Stimulated activated CD4-positive, alpha-beta T cell treated with anti-CD3 and anti-CD28 coated beads, Interleukin-4, amount 100 ng/mL, for 24 hours (primary cell): Measurements from ENCODE around the gene GGNBP2.
A peak's percentile ranks its signal among the peaks of the same experiment; 100 is the strongest.
"Not testable (repeated sequence)": the region's sequence is repeated elsewhere in the genome, so short reads cannot be mapped to it uniquely, and the experiment has no call there.

Experiments used
- DNase-seq: peaks from one replicate; pipeline ENCODE4 v3.0.0-alpha.2; 2020

Gene GGNBP2

GRCh38 chr17:36544307-36545076 is at the start of gene GGNBP2:
GGNBP2 (plus strand) TSS chr17:36544919; CDS start chr17:36545725, 806 bp downstream.
- peak; percentile 95 for DNase-seq

GRCh38 chr17:36495076-36495578 is 49.6 kb upstream of the GGNBP2 start:
- no peak for DNase-seq

GRCh38 chr17:36496018-36496789 is 48.5 kb upstream of the GGNBP2 start:
- DNase-seq: no peak

- no peak for DNase-seq
Observed at GRCh38 chr17:36498155-36498554, 46.6 kb upstream of the GGNBP2 start.

- no peak for DNase-seq
Observed at GRCh38 chr17:36498560-36499300, 46.0 kb upstream of the GGNBP2 start.

GRCh38 chr17:36500745-36501225 is 43.9 kb upstream of the GGNBP2 start:
- no peak for DNase-seq

GRCh38 chr17:36501351-36501750 is 43.4 kb upstream of the GGNBP2 start:
- DNase-seq: no peak

GRCh38 chr17:36501963-36502362 is 42.8 kb upstream of the GGNBP2 start:
- DNase-seq: no peak

GRCh38 chr17:36503456-36504155 is 41.1 kb upstream of the GGNBP2 start:
- no peak for DNase-seq

GRCh38 chr17:36504156-36504545 is 40.6 kb upstream of the GGNBP2 start:
- DNase-seq: no peak

- DNase-seq: no peak
Observed at GRCh38 chr17:36505171-36505570, 39.5 kb upstream of the GGNBP2 start.

- DNase-seq: no peak
Observed at GRCh38 chr17:36506249-36506826, 38.4 kb upstream of the GGNBP2 start.

- DNase-seq: no peak
Observed at GRCh38 chr17:36506831-36507230, 37.9 kb upstream of the GGNBP2 start.

GRCh38 chr17:36507266-36507665 is 37.5 kb upstream of the GGNBP2 start:
- no peak for DNase-seq

- not testable (repeated sequence) for DNase-seq
Observed at GRCh38 chr17:36508439-36508838, 36.3 kb upstream of the GGNBP2 start.

- DNase-seq: no peak
Observed at GRCh38 chr17:36509272-36509985, 35.3 kb upstream of the GGNBP2 start.

- no peak for DNase-seq
Observed at GRCh38 chr17:36510636-36511035, 34.1 kb upstream of the GGNBP2 start.

- DNase-seq: no peak
Observed at GRCh38 chr17:36511216-36511615, 33.5 kb upstream of the GGNBP2 start.

- DNase-seq: no peak
Observed at GRCh38 chr17:36512641-36513040, 32.1 kb upstream of the GGNBP2 start.

GRCh38 chr17:36514856-36515255 is 29.9 kb upstream of the GGNBP2 start:
- DNase-seq: no peak

GRCh38 chr17:36515837-36516236 is 28.9 kb upstream of the GGNBP2 start:
- DNase-seq: no peak
